Cardiac fibroblast (primary cell): ENCODE data around the gene STAT5B.
"Not testable (repeated sequence)": the region's sequence is repeated elsewhere in the genome, so short reads cannot be mapped to it uniquely, and the experiment has no call there.

Experiments used
- DNase-seq, 2 donors: peaks; one replicate each; pipeline versions ENCODE4 v3.0.0 to v3.0.0-alpha.2; 2010; ENCODE audit warnings: low read depth in 2 of 2
- H3K4me3 ChIP-seq, 2 donors: replicated peaks in 1 of 2; 1 replicate in 1 of 2; 2 replicates in 1 of 2; pipeline ENCODE4 v1.5.1; 2011; ENCODE audit warnings: low read depth in 2 of 2, low read length in 2 of 2, mild to moderate bottlenecking in 2 of 2, moderate library complexity in 1 of 2
- TF ChIP-seq, protein P1 (sequence below): IDR thresholded peaks from one replicate; pipeline ENCODE4 v1.5.1; 2011; ENCODE audit warnings: low read depth, mild to moderate bottlenecking, low read length, inconsistent platforms

The STAT5B gene

DNA sequence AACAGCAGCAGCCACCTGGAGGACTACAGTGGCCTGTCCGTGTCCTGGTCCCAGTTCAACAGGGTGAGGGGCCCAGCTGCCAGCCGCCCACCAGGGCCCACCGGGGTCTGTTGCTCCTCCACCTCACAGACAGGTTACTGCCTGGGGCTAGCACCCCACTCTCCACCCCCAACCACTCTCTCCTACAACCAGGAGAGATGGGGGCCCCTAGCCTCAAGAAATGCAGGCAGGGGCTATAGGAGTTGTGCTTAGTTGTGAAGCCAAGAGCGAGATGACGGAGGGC, 30.1 kb upstream of the STAT5B start:
- no peak for DNase-seq
- no peak overlapping the region for H3K4me3 ChIP-seq
- TF ChIP-seq, protein P1, sequence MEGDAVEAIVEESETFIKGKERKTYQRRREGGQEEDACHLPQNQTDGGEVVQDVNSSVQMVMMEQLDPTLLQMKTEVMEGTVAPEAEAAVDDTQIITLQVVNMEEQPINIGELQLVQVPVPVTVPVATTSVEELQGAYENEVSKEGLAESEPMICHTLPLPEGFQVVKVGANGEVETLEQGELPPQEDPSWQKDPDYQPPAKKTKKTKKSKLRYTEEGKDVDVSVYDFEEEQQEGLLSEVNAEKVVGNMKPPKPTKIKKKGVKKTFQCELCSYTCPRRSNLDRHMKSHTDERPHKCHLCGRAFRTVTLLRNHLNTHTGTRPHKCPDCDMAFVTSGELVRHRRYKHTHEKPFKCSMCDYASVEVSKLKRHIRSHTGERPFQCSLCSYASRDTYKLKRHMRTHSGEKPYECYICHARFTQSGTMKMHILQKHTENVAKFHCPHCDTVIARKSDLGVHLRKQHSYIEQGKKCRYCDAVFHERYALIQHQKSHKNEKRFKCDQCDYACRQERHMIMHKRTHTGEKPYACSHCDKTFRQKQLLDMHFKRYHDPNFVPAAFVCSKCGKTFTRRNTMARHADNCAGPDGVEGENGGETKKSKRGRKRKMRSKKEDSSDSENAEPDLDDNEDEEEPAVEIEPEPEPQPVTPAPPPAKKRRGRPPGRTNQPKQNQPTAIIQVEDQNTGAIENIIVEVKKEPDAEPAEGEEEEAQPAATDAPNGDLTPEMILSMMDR, result no peak

DNA sequence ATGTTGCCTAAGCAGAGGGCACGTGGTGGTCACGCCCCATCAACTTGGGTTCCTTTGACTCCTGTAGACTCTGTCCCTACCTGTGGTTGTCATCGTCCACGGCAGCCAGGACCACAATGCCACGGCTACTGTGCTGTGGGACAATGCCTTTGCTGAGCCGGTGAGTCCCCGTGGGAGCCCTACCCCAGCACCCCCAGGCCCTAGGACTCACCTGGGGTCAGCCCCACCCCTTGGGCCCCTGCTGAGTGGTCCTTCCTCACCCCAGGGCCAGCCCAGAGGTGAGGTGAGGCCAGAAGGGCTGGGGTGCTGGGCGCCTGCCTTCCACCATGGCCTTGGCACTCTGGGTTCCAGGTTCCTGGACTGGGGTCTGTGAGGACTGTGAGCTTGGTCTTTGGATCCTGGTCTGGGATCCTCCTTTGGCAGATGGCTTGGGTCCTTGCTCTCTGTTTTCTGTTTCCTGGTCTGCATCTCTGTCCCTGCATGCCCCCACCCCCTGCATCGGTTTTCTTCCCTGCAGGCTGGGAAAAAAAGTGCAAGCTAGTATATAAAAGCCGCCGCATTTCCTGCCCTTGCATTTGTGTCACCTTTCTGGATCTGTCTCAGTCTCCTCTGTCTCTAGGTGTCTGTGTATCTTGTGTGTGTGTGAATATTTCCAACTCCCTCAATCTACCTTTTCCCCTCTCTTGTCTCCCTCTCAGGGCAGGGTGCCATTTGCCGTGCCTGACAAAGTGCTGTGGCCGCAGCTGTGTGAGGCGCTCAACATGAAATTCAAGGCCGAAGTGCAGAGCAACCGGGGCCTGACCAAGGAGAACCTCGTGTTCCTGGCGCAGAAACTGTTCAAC, 29.6 kb upstream of the STAT5B start:
- TF ChIP-seq, protein P1, result no peak
- H3K4me3 ChIP-seq, result no peak overlapping the region
- DNase-seq, result no peak

DNA sequence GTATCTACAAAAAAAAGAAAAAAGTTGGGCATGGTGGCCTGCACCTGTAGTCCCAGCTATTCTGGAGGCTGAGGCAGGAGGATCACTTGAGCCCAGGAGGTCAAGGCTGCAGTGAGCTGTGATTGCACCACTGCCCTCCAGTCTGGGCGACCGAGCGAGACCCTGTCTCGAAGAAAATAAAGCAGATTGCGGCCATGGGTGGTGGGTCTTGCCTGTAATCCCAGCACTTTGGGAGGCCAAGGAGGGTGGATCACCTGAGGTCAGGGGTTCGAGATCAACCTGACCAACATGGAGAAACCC, 28.8 kb upstream of the STAT5B start:
- DNase-seq, result not testable (repeated sequence)

DNA sequence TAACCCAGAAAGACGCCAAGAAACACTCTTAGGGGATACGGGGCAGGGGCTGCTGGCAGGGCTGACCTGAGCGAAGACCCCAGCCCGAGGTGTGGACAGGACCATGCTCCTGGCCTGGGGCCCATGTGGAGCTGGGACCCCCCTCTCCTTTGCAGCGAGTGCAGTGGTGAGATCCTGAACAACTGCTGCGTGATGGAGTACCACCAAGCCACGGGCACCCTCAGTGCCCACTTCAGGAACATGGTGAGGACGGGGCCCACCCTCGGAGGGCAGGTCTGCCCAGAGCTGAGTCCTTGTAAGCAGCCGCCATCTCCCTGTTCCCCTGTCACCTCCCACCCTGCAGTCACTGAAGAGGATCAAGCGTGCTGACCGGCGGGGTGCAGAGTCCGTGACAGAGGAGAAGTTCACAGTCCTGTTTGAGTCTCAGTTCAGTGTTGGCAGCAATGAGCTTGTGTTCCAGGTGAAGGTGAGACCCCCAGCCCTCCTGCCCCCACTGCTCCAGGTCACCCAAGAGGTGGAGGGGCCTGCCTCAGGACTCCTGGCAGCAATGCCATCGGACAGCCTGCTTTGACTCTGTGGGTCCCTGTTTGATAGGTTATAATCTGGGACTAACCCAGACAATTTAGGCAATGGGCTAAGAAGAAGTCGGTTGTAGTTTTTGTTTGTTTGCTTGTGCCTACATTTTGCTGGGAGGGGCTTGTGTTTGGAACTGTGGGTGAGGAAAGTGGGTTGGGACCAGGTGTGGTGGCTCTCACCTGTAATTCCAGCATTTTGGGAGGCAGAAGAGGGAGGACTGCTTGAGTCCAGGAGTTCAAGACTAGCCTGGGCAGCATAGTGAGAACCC, 28.2 kb upstream of the STAT5B start:
- DNase-seq, result no peak
- TF ChIP-seq, protein P1, result no peak
- no peak overlapping the region for H3K4me3 ChIP-seq

More for the DNA sequence above, 28.8 kb upstream of the STAT5B start:
- H3K4me3 ChIP-seq, result not testable (repeated sequence)

DNA sequence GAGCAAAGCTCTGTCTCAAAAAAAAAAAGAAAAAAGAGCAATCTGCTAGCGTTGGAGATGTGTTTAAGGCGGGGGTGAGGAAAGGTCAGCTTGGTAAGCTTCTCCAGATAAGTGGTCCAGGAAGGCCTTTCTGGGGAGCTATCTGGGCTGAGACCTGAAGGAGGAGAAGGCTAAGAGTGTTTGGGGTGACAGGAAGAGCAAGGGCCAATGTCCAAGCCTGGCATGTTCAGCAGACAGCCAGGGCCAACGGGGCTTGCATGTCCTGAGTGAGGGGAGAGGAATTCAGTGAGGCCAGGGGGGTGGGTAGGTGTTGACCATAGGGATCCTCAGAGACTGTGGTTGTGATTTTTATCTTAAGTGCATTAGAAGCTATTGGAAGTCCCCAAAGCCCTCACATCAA, 27.5 kb upstream of the STAT5B start:
- H3K4me3 ChIP-seq, result no peak overlapping the region
- TF ChIP-seq, protein P1, result no peak
- DNase-seq, result no peak

DNA sequence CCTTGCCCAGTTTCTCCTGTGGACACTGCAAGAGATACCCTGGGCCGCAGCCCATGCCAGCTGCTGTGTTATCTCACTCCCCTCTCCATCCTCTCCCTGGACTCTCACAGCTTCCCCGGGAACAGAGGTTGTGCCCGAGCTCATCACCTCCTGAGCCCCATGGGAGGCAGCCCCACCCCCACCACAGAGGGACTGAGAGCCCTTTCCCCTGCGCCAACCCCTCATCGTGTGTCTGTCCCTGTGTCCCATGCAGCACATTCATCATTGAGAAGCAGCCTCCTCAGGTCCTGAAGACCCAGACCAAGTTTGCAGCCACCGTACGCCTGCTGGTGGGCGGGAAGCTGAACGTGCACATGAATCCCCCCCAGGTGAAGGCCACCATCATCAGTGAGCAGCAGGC, 24.8 kb upstream of the STAT5B start:
- no peak for DNase-seq
- TF ChIP-seq, protein P1, result no peak
- H3K4me3 ChIP-seq, result no peak overlapping the region

DNA sequence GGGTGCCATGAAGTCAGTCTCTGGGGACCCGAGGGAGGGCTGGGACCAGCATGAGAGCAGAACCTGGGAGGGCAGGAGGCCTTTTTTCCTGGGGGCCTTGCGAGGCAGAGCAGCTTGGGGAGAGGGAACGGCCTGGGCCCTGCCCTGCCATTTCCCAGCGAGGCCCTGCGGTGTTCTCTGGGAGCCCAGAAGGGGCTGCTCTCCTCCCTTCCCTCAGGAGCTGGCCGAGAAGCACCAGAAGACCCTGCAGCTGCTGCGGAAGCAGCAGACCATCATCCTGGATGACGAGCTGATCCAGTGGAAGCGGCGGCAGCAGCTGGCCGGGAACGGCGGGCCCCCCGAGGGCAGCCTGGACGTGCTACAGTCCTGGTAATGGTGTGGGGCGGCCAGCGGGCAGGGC, 23.7 kb upstream of the STAT5B start:
- not testable (repeated sequence) for H3K4me3 ChIP-seq, DNase-seq

DNA sequence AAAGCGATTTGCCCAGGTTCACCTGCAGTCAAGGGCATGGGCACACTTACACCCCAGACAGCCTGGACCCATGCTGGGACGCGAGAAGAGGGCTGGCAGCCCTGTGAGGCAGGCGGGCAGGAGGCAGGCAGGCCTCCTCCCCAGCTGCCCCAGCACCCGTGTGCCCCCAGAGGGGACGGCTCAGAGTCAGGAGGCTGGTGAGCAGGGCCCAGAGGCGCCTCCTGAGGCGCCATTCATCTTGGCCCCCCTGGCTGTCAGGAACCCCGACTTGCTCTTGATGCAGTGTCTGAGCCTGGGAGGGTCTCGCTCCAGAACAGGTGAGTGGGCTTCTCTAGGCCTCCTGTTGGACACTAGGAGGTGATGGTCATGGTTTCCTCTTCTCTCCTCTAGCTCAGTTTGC, 23.2 kb upstream of the STAT5B start:
- not testable (repeated sequence) for DNase-seq

DNA sequence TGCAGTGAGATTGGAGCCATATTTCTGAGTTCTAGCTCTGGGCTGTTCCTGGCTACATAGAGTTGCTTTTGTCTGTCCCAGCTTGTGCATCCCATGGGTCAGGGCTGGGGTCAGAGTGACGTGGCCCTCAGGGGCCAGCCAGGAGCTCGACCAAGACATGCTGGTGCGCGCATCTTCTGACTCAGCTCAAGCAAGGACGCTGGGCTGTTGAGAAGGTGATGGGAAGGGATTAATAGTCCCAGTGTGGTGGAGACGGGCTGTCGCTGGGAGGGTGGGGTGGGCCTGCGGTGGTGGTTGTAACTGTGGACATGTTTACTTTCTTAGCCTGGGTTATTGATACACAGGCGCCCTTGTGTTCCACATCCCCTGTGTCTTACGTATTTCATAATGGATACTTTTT, 21.6 kb upstream of the STAT5B start:
- not testable (repeated sequence) for H3K4me3 ChIP-seq, DNase-seq

More for the DNA sequence above, 23.2 kb upstream of the STAT5B start:
- H3K4me3 ChIP-seq, result not testable (repeated sequence)
